ENCODE data around the gene GNB2.

The GNB2 gene

DNA sequence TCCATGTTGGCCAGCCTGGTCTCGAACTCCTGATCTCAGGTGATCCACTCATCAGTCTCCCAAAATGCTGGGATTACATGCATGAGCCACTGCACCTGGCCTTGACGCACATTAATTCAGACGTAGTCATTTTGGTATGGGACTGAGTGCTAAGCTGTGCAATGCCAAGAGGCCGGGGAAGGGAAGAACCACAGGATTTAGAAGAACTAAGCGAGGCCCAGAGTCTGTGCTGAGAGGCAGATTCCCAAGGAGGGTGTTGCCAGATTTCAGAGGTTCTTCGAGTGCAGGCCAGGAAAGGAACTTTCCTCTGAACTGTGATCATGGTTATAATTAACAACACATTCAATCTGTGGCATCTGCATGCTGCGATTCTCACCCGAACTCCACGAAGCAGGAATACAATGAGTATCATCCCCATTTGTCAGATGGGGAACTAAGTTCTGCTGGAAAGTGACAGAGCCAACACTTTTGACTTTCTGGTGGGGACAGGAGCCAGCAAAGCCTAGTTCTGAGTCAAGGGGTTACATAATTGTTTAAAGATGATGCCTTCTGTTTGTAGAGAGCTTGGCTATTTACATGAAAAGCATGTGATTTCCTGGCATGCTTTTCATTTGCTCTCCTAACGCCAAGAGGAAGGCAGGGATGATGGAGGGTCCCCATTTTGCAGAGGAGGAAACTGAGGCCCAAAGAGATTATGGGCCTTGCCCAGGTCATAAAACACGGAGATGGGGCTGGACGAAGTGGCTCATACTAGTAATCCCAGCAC is 53.6 kb downstream of the GNB2 start:
- H3K4me1 Mint-ChIP-seq, result peaks cover 11% of the 10 kb centered on the region
- H3K27me3 Mint-ChIP-seq (ENCODE audit: low read depth, poor library complexity), result peaks cover 76% of the 10 kb centered on the region
- no peak overlapping the region for H3K27ac Mint-ChIP-seq
- no peak overlapping the region for H3K4me3 Mint-ChIP-seq
- no peak for TF ChIP-seq CTCF (IDR thresholded peaks at IDR 0.05)
- DNase-seq, result no peak
- H3K36me3 Mint-ChIP-seq (ENCODE audit: low read depth), result no peaks in the 10 kb centered on the region
- no peaks in the 10 kb centered on the region for H3K9me3 Mint-ChIP-seq

DNA sequence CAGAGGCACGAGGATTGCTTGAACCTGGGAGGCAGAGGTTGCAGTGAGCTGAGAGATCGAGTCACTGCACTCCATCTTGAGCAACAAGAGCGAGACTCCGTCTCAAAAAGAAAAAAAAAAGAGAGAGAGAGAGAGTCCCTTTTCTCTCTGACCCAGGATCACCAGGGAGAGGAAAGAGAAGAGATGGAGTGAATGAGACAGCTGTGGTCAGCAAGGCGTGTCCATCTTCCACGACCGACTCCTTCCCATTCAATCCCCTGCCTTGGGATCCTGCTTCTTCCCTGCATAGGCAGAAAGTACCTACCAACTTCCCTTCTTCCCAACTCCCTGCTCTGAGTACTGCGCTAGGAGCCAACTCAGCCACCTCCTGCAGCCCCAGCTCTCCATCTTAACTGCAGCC is 54.7 kb downstream of the GNB2 start:
- TF ChIP-seq CTCF (IDR thresholded peaks at IDR 0.05), result no peak
- Mint-ChIP-seq H3K9me3 (no peaks in the 10 kb centered on the region), H3K27me3 (ENCODE audit: low read depth, poor library complexity) (peaks cover 75% of the 10 kb centered on the region)

More for the DNA sequence above, 54.7 kb downstream of the GNB2 start:
- Mint-ChIP-seq H3K4me1 (peaks cover 7% of the 10 kb centered on the region), H3K27ac (no peak overlapping the region), H3K36me3 (ENCODE audit: low read depth) (no peaks in the 10 kb centered on the region), H3K4me3 (no peak overlapping the region)
- no peak for DNase-seq
